Type B pancreatic cell (in vitro differentiated cells): ENCODE data around the gene FAM3A. TPM values are rescaled to one million over a fixed set of nuclear protein-coding genes. Genes with fewer than 3 reads are reported as not detected.

Experiments
- DNase-seq: peaks from one replicate; pipeline ENCODE4 v3.0.0; 2021; ENCODE audit warnings: mixed read lengths; ENCODE audit not compliant: unreplicated experiment; ENCODE audit errors: extremely low spot score
- H3K27ac Mint-ChIP-seq: 2 replicates; pipeline ENCODE4 v1.8.0; 2021; ENCODE audit warnings: mild to moderate bottlenecking, mixed read lengths
- H3K27me3 Mint-ChIP-seq: 2 replicates; pipeline ENCODE4 v1.8.0; 2021; ENCODE audit warnings: mixed read lengths
- H3K36me3 Mint-ChIP-seq: 2 replicates; pipeline ENCODE4 v1.8.0; 2021; ENCODE audit warnings: mixed read lengths
- H3K4me1 Mint-ChIP-seq: one replicate; pipeline ENCODE4 v1.8.0; 2021; ENCODE audit warnings: mixed read lengths; ENCODE audit not compliant: unreplicated experiment
- H3K4me3 Mint-ChIP-seq: 2 replicates; pipeline ENCODE4 v1.8.0; 2021; ENCODE audit warnings: mild to moderate bottlenecking, mixed read lengths
- H3K9me3 Mint-ChIP-seq: 2 replicates; pipeline ENCODE4 v1.8.0; 2021; ENCODE audit warnings: mixed read lengths
- total RNA-seq: library from RNA; stranded (reverse); gene quantifications from 2 replicates; pipeline ENCODE4 v1.2.1, GENCODE V29; 2021; ENCODE audit warnings: low replicate concordance
- TF ChIP-seq, protein P1 (sequence below): fragments of 200-600 bp; sonication (generic); conservative IDR thresholded peaks from 2 replicates; pipeline ENCODE4 v1.5.0; 2021; ENCODE audit warnings: antibody characterized with exemption, mild to moderate bottlenecking

Gene FAM3A
- total RNA-seq, 1 donor from 2014 or later = 34.1 TPM

DNA sequence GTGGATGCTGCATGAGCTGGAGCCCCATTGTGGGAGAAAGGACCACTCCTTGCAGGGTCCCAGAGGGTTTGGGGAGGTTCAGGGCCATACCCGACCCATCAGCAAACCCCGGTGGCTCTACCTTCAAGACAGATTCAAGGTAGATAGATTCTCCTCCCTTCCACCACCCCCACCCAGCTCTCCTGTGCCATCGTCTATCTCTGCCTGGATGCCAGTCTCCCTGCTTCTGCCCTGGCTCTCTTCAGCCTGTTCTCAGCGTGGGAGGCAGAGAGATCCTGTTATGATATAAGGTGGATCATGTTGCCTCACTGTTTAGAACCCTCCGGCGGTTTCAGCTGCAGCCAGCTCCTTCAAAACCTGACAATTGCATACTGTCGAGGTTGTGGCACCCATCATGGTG is 42.3 kb downstream of the FAM3A start:
- H3K9me3 Mint-ChIP-seq = no peaks in the 10 kb centered on the region
- H3K27ac Mint-ChIP-seq = no peak overlapping the region
- H3K36me3 Mint-ChIP-seq = no peaks in the 10 kb centered on the region
- no peaks in the 10 kb centered on the region for H3K27me3 Mint-ChIP-seq
- DNase-seq = no peak
- TF ChIP-seq, protein P1, sequence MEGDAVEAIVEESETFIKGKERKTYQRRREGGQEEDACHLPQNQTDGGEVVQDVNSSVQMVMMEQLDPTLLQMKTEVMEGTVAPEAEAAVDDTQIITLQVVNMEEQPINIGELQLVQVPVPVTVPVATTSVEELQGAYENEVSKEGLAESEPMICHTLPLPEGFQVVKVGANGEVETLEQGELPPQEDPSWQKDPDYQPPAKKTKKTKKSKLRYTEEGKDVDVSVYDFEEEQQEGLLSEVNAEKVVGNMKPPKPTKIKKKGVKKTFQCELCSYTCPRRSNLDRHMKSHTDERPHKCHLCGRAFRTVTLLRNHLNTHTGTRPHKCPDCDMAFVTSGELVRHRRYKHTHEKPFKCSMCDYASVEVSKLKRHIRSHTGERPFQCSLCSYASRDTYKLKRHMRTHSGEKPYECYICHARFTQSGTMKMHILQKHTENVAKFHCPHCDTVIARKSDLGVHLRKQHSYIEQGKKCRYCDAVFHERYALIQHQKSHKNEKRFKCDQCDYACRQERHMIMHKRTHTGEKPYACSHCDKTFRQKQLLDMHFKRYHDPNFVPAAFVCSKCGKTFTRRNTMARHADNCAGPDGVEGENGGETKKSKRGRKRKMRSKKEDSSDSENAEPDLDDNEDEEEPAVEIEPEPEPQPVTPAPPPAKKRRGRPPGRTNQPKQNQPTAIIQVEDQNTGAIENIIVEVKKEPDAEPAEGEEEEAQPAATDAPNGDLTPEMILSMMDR = no peak
- no peak overlapping the region for H3K4me3 Mint-ChIP-seq
- H3K4me1 Mint-ChIP-seq = no peaks in the 10 kb centered on the region

DNA sequence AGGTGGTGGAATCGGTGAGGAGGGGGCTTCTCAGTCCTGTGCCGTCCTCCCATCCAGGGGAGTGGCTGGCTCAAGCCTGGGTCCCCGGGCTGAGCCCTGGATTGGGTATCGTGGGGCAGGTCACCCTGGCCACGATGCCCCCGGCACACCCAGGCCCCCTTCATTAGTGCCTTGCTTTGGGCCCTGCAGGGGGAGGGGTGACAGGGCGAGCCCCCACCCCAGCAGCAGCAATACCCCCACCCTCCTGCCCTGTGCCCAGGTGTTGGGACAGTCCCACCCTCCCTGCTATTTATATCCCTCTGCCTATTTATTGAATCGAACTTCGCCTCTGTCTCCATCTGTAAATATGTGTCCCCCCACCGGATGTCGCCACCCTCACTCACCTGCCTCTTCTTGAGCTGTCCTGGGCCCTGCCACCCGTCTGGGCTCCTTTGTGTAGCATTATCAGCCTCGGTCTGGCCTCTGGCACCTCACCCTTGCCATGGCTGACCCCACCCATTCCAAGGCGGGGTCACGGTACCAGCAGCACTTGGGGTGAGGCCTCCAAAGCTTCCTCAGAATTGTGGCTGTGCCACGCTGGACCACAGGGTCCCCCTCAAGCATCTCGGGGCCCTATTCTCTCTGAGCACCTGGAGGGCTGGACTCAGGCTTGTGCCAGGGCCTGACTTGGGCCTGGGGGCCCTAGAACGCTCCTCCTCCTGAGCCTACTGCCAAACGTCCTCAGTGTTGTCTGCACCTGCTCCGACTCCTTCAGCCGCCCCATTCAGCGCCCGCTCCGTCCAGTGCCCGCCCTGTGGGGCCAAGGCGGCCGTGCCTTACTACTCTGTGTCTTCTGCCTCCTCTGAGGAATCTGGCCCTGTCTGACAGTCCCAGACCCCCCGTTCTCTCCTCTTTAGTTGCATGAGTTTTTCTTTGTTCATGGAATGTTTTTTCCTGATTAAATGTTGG is 43.1 kb downstream of the FAM3A start:
- no peak for DNase-seq
- Mint-ChIP-seq H3K27ac (no peak overlapping the region), H3K27me3 (no peaks in the 10 kb centered on the region), H3K4me3 (no peak overlapping the region), H3K9me3 (no peaks in the 10 kb centered on the region), H3K36me3 (no peaks in the 10 kb centered on the region), H3K4me1 (no peaks in the 10 kb centered on the region)
- TF ChIP-seq, protein P1 = no peak

DNA sequence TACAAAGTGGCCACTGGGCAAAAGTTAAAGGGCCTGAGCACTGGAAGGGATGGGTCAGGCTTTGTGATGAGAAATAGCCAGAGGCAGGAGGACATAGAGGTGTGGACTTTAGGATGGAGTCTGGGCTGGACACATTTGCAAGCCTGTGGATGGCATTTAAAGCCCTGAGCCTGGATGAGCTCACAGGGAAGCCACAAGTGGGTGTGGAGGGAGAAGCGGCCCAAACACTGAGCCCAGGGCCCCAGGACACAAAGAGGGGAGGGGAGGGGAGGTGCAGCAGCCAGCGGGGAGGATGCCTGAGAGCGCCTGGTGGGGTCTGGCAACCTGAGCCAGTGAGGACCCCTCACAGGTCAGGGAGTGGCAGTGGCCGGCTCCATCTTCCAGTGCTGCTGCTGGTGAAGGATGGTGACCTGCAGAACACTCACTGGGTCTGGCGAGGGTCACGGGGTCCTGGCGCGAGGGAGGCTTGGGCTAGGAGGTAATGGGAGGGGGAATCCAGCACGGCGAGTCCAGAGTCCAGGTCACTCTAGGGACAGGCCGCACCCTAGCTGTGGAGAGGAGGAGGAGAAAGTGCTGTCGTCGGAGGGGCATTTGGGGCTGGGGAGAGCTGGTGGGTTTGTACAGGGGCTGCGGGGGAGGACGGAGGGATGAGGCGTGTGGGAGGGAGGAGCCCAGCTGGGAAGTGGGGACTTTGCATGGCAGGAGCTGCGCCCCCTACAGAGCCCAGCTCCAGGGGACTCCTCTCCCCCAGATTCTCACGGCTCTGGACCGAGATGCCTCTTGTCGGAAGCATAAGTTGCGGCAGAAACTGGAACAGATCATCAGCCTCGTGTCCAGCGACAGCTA is 44.0 kb downstream of the FAM3A start:
- Mint-ChIP-seq H3K9me3 (no peaks in the 10 kb centered on the region), H3K4me3 (no peak overlapping the region), H3K27me3 (no peaks in the 10 kb centered on the region), H3K27ac (no peak overlapping the region), H3K36me3 (no peaks in the 10 kb centered on the region), H3K4me1 (no peaks in the 10 kb centered on the region)
- TF ChIP-seq, protein P1 = no peak
- no peak for DNase-seq

DNA sequence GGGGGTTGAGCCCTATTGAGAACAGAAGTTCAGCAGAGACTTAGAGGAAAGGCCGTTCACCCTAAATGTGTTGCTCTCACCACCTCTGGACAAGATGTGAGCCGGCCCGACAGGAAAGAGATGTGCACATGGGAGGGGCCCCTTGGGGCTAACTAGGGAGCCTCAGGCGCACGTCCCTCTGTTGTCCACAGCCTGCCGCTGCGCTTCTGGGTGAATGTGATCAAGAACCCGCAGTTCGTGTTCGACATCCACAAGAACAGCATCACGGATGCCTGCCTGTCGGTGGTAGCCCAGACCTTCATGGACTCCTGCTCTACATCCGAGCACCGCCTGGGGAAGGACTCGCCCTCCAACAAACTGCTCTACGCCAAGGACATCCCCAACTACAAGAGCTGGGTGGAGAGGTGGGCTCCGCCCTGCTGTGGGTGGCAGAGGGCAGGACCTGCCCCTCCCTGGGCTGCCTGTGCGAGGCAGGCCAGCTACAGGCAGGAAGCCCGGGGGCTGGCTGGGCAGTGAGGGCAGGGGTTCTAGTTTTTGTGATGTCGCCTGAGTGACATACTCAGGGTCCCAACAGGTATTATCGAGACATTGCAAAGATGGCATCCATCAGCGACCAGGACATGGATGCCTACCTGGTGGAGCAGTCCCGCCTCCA is 45.0 kb downstream of the FAM3A start:
- no peak for DNase-seq
- H3K36me3 Mint-ChIP-seq = no peaks in the 10 kb centered on the region
- H3K27me3 Mint-ChIP-seq = no peaks in the 10 kb centered on the region
- H3K4me3 Mint-ChIP-seq = no peak overlapping the region
- no peak overlapping the region for H3K27ac Mint-ChIP-seq
- H3K9me3 Mint-ChIP-seq = no peaks in the 10 kb centered on the region
- H3K4me1 Mint-ChIP-seq = no peaks in the 10 kb centered on the region
- TF ChIP-seq, protein P1 = no peak

DNA sequence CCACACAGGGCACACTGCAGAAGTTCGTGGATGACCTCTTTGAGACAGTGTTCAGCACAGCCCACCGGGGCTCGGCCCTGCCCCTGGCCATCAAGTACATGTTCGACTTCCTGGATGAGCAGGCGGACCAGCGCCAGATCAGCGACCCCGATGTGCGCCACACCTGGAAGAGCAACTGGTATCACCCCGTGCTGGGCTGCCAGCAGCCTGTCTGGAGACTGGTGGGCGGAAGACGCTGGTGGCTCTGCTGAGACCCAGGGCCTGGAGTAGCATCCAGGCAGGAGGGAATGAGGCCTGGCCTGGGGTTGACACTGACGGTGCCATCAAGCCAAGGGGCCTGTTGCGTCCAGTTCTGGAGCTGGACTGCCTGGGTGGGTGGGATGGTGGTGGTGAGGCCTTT is 45.6 kb downstream of the FAM3A start:
- H3K36me3 Mint-ChIP-seq = no peaks in the 10 kb centered on the region
- H3K27me3 Mint-ChIP-seq = no peaks in the 10 kb centered on the region
- no peaks in the 10 kb centered on the region for H3K9me3 Mint-ChIP-seq
- no peak for DNase-seq
- no peak overlapping the region for H3K4me3 Mint-ChIP-seq
- TF ChIP-seq, protein P1 = no peak
- no peak overlapping the region for H3K27ac Mint-ChIP-seq
- H3K4me1 Mint-ChIP-seq = no peaks in the 10 kb centered on the region
